Bronchial epithelial cell (primary cell): ENCODE measurements around the gene CHSY1. TPM values are rescaled to one million over a fixed set of nuclear protein-coding genes. Genes with fewer than 3 reads are reported as not detected.

Experiments
- DNase-seq: peaks from one replicate; pipeline ENCODE4 v3.0.0-alpha.2; 2010; ENCODE audit warnings: low read depth
- FAIRE-seq: peaks from 2 replicates; lab custom pipeline; 2011; peaks lifted over from hg19 to GRCh38; lab: Jason Lieb, UNC
- H3K27me3 ChIP-seq: 2 replicates; pipeline ENCODE4 v1.5.1; 2011; ENCODE audit warnings: low read length; ENCODE audit not compliant: control insufficient read depth, insufficient read depth
- H3K36me3 ChIP-seq: 2 replicates; pipeline ENCODE4 v1.5.1; 2011; ENCODE audit warnings: low read length; ENCODE audit not compliant: control insufficient read depth, insufficient read depth
- H3K4me3 ChIP-seq: 2 replicates; pipeline ENCODE4 v1.5.1; 2011; ENCODE audit warnings: mild to moderate bottlenecking, low read depth, low read length, control low read depth
- total RNA-seq: library from RNA; depleted of rRNA; stranded (reverse); fragments of >200 nt; gene quantifications from 2 replicates; pipeline ENCODE4 v1.2.1, GENCODE V29; 2014
- TF ChIP-seq, protein P1 (sequence below): IDR thresholded peaks from 2 replicates; pipeline ENCODE4 v1.5.1; 2011; ENCODE audit warnings: mild to moderate bottlenecking, moderate library complexity, low read length, control low read depth, inconsistent platforms; ENCODE audit not compliant: insufficient read depth, severe bottlenecking

Gene CHSY1
- total RNA-seq, 1 donor from 2014 or later: 21.6 TPM

GRCh38 chr15:101145362-101145761 lies 106.5 kb downstream of the CHSY1 start:
- H3K36me3 ChIP-seq: no peaks in the 10 kb centered on the region
- TF ChIP-seq, protein P1, sequence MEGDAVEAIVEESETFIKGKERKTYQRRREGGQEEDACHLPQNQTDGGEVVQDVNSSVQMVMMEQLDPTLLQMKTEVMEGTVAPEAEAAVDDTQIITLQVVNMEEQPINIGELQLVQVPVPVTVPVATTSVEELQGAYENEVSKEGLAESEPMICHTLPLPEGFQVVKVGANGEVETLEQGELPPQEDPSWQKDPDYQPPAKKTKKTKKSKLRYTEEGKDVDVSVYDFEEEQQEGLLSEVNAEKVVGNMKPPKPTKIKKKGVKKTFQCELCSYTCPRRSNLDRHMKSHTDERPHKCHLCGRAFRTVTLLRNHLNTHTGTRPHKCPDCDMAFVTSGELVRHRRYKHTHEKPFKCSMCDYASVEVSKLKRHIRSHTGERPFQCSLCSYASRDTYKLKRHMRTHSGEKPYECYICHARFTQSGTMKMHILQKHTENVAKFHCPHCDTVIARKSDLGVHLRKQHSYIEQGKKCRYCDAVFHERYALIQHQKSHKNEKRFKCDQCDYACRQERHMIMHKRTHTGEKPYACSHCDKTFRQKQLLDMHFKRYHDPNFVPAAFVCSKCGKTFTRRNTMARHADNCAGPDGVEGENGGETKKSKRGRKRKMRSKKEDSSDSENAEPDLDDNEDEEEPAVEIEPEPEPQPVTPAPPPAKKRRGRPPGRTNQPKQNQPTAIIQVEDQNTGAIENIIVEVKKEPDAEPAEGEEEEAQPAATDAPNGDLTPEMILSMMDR: no peak
- no peaks in the 10 kb centered on the region for H3K27me3 ChIP-seq
- no peak overlapping the region for H3K4me3 ChIP-seq
- no peak for FAIRE-seq
- no peak for DNase-seq

DNA sequence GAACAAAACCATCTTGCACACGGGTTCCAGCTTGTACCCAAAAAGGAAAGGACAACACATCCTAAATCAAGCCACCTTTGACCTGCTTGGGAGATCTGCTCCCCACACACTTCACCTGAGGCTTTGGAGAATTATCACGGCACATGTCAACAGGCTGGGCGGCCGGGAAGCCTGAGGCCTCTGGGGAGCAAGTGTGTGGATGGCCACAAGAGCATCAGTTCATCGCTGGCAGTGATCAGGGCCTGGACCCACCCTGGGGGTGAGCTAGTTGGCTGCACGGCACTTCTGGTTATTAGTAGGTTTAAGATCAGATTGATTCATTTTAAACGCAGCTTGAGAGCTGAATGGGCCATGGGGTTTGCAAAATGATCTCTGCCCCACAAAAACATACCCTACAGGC lies 108.5 kb downstream of the CHSY1 start:
- DNase-seq: peak; percentile 28
- no peaks in the 10 kb centered on the region for H3K27me3 ChIP-seq
- H3K4me3 ChIP-seq: no peak overlapping the region
- TF ChIP-seq, protein P1: no peak
- no peak for FAIRE-seq
- H3K36me3 ChIP-seq: no peaks in the 10 kb centered on the region

- TF ChIP-seq, protein P1: no peak
- Histone ChIP-seq H3K4me3 (no peak overlapping the region), H3K36me3 (no peaks in the 10 kb centered on the region), H3K27me3 (no peaks in the 10 kb centered on the region)
- FAIRE-seq (no peak), DNase-seq (no peak)
These were observed 109.1 kb downstream of the CHSY1 start for GRCh38 chr15:101142711-101143110.

- TF ChIP-seq, protein P1: no peak
- no peaks in the 10 kb centered on the region for H3K27me3 ChIP-seq
- FAIRE-seq: peak; percentile 52
- no peaks in the 10 kb centered on the region for H3K36me3 ChIP-seq
- no peak for DNase-seq
- H3K4me3 ChIP-seq: no peak overlapping the region
These were observed 109.8 kb downstream of the CHSY1 start for GRCh38 chr15:101141926-101142527.

GRCh38 chr15:101140697-101141065 lies 111.2 kb downstream of the CHSY1 start:
- H3K4me3 ChIP-seq: no peak overlapping the region
- FAIRE-seq (no peak), DNase-seq (no peak)
- no peaks in the 10 kb centered on the region for H3K27me3 ChIP-seq
- TF ChIP-seq, protein P1: no peak
- no peaks in the 10 kb centered on the region for H3K36me3 ChIP-seq
